K562 (cell line): Measurements from ENCODE around the gene RUFY2. TPM values are rescaled to one million over a fixed set of nuclear protein-coding genes. Genes with fewer than 3 reads are reported as not detected.

ENCODE experiments used
- ARID2 ChIP-seq: fragments of 450-650 bp; IDR thresholded peaks from 2 replicates; pipeline ENCODE4 v1.6.1; 2017; ENCODE audit warnings: antibody characterized with exemption, mild to moderate bottlenecking
- CBFA2T2 ChIP-seq: fragments of 450-650 bp; conservative IDR thresholded peaks from 2 replicates; pipeline ENCODE4 v1.6.1; 2017; ENCODE audit warnings: mild to moderate bottlenecking
- CBFA2T3 ChIP-seq: fragments of 450-650 bp; IDR thresholded peaks from 2 replicates; pipeline ENCODE4 v1.6.1; 2017
- GABPA ChIP-seq: fragments of 200-800 bp; sonication (Bioruptor generic); conservative IDR thresholded peaks from 2 replicates; pipeline ENCODE4 v1.6.1; 2016; ENCODE audit warnings: low read depth, missing genetic modification characterization, missing compliant biosample characterization
- HBP1 ChIP-seq: fragments of 450-650 bp; formaldehyde crosslinking; IDR thresholded peaks from 2 replicates; pipeline ENCODE4 v1.4.0; 2022; ENCODE audit warnings: missing genetic modification characterization
- HNRNPH1 ChIP-seq: fragments of 200-400 bp; formaldehyde crosslinking; optimal IDR thresholded peaks from 2 replicates; pipeline ENCODE3; 2017; ENCODE audit warnings: low read depth, mild to moderate bottlenecking, low read length, moderate library complexity
- KLF6 ChIP-seq: fragments of 250-450 bp; sonication (Bioruptor Pico); IDR thresholded peaks from 2 replicates; pipeline ENCODE4 v1.4.0; 2020; ENCODE audit warnings: mild to moderate bottlenecking, moderate library complexity, borderline replicate concordance
- MNT ChIP-seq, 2 experiments: fragments of 450-650 bp; conservative IDR thresholded peaks; 2 replicates each; pipeline ENCODE4 v1.6.1; 2017; ENCODE audit warnings: mild to moderate bottlenecking in 2 of 2, moderate library complexity in 2 of 2
- PRPF4 ChIP-seq: fragments of 200-400 bp; formaldehyde crosslinking; IDR thresholded peaks from one replicate; pipeline ENCODE4 v1.6.1; 2017; ENCODE audit warnings: low read length, low read depth, mild to moderate bottlenecking; ENCODE audit not compliant: insufficient read depth, poor library complexity, severe bottlenecking
- RBM39 ChIP-seq: fragments of 200-400 bp; formaldehyde crosslinking; optimal IDR thresholded peaks from 2 replicates; pipeline ENCODE3; 2018; ENCODE audit warnings: low read depth, low read length
- SMARCB1 ChIP-seq: IDR thresholded peaks from 2 replicates; pipeline ENCODE4 v1.6.1; 2011; ENCODE audit warnings: improper control_type of control experiment, low read depth; ENCODE audit not compliant: insufficient read length
- SPI1 ChIP-seq: IDR thresholded peaks from 2 replicates; pipeline ENCODE4 v1.6.1; 2011; ENCODE audit warnings: low read depth, low read length, control low read depth, borderline replicate concordance
- TAL1 ChIP-seq: fragments of 450-650 bp; IDR thresholded peaks from 2 replicates; pipeline ENCODE4 v1.6.1; 2016; ENCODE audit warnings: mild to moderate bottlenecking
- TRIM25 ChIP-seq: fragments of 450-650 bp; IDR thresholded peaks from 2 replicates; pipeline ENCODE4 v1.7.0; 2016; ENCODE audit warnings: borderline replicate concordance
- U2AF1 ChIP-seq: fragments of 200-400 bp; formaldehyde crosslinking; optimal IDR thresholded peaks from 2 replicates; pipeline ENCODE3; 2017; ENCODE audit warnings: mild to moderate bottlenecking, low read depth, low read length, moderate library complexity
- ZFX ChIP-seq: sonication (generic); formaldehyde crosslinking; IDR thresholded peaks from 2 replicates; pipeline ENCODE4 v1.8.0; 2022; ENCODE audit warnings: mild to moderate bottlenecking, missing genetic modification reagents, moderate library complexity
- ZNF134 ChIP-seq: fragments of 250-450 bp; sonication (Bioruptor Pico); conservative IDR thresholded peaks from 2 replicates; pipeline ENCODE4 v1.4.0; 2020
- ZNF165 ChIP-seq: fragments of 250-450 bp; sonication (Bioruptor Pico); IDR thresholded peaks from 2 replicates; pipeline ENCODE4 v1.4.0; 2020; ENCODE audit warnings: borderline replicate concordance
- ZNF184 ChIP-seq: sonication (generic); formaldehyde crosslinking; IDR thresholded peaks from 2 replicates; pipeline ENCODE4 v1.5.0; 2020; ENCODE audit warnings: missing genetic modification reagents
- ZNF707 ChIP-seq: fragments of 250-450 bp; sonication (Bioruptor Pico); conservative IDR thresholded peaks from 2 replicates; pipeline ENCODE4 v1.8.0; 2022; ENCODE audit warnings: inconsistent platforms, mild to moderate bottlenecking, moderate library complexity
- ZNF780A ChIP-seq: fragments of 250-450 bp; sonication (Bioruptor Pico); IDR thresholded peaks from 2 replicates; pipeline ENCODE4 v1.5.0; 2021; ENCODE audit warnings: mild to moderate bottlenecking
- ZNF79 ChIP-seq: fragments of 250-450 bp; sonication (Bioruptor Pico); IDR thresholded peaks from 2 replicates; pipeline ENCODE4 v1.4.0; 2020; ENCODE audit warnings: low read depth, mild to moderate bottlenecking, moderate library complexity
- polyA plus RNA-seq, 8 experiments: library from polyadenylated mRNA; depleted of rRNA in 4 of 8; stranded (reverse) in 5 of 8; unstranded in 3 of 8; fragments of >200 nt; fragmentation: Nextera tagmentation in 2 of 8; fragmentation: Illumina TruSeq in 1 of 8; extraction: Ambion mirVana in 2 of 8; extraction: Trizol in 1 of 8; gene quantifications; 2 replicates each; pipeline versions ENCODE4 v1.2.1 to v1.2.3, GENCODE V29; 2011 to 2014; ENCODE audit warnings: inconsistent platforms in 1 of 8, missing spikeins in 1 of 8
- total RNA-seq, 7 experiments: library from RNA; depleted of rRNA in 6 of 7; stranded (reverse); fragments of >200 nt in 6 of 7; fragmentation: Illumina TruSeq in 2 of 7; extraction: Trizol in 2 of 7; gene quantifications; 2 replicates each; pipeline versions ENCODE4 v1.2.1 to v1.2.3, GENCODE V29; 2011 to 2021; ENCODE audit warnings: low replicate concordance in 1 of 7

The RUFY2 gene
- total and polyA plus RNA-seq, 9 of the 15 experiments (the other 6 are each of a cell fraction or from before 2014, with no cell fraction given) = 3.7 to 20.1 (median 12.6) TPM

GRCh38 chr10:68334672-68335467 is 72.2 kb downstream of the RUFY2 start (continued):
- no peak for TF ChIP-seq SPI1
- 0 out of 4 replicates have a peak, but pooled peaks of 1 of the 2 experiments have one; percentile 17 for TF ChIP-seq MNT (conservative IDR thresholded peaks at IDR 0.05)
- TF ChIP-seq TAL1 = 0 out of 2 replicates have a peak, but pooled peaks have one; percentile 3
- TF ChIP-seq ZNF184 = no peak
- no peak for TF ChIP-seq RBM39
- no peak for TF ChIP-seq ZNF165 (CRISPR knock-in tag)
- no peak for TF ChIP-seq HBP1 (CRISPR knock-in tag)
- no peak for TF ChIP-seq ZNF707
- no peak for TF ChIP-seq TRIM25
- no peak for TF ChIP-seq GABPA (tag)
- TF ChIP-seq SMARCB1 = no peak
- no peak for TF ChIP-seq PRPF4
- TF ChIP-seq ARID2 = peak; percentile 15; the same call in 1 of the 2 replicates
- TF ChIP-seq HNRNPH1 = no peak
- no peak for TF ChIP-seq ZNF134 (CRISPR knock-in tag)
- TF ChIP-seq KLF6 (CRISPR knock-in tag) = no peak
- TF ChIP-seq ZFX (CRISPR knock-in tag) = peak; percentile 16; the same call in 1 of the 2 replicates
- TF ChIP-seq U2AF1 = no peak
- TF ChIP-seq ZNF79 (CRISPR knock-in tag) = peak; percentile 76
- no peak for TF ChIP-seq ZNF780A (CRISPR knock-in tag)
- no peak for TF ChIP-seq CBFA2T2
- peak; percentile 13; the same call in 1 of the 2 replicates for TF ChIP-seq CBFA2T3
